ENCODE data around the gene ANKRD26. TPM values are rescaled to one million over a fixed set of nuclear protein-coding genes. Genes with fewer than 3 reads are reported as not detected.
A peak's percentile ranks its signal among the peaks of the same experiment; 100 is the strongest.

The ANKRD26 gene
- total and polyA plus RNA-seq, 4 donors = 0.81 to 5.9 (median 4.2) TPM

- H3K27ac ChIP-seq (ENCODE audit: low read depth in 1 of 2, low read length in 2 of 2) = peak overlapping the region in 1 of 2 donors; percentile 83
- no peak for DNase-seq (ENCODE audit: low spot score)
- no peaks in the 10 kb centered on the region for H3K36me3 ChIP-seq (ENCODE audit: control insufficient read depth in 4 of 4, insufficient read depth in 3 of 4, low read depth in 1 of 4, low read length in 3 of 4)
- peaks cover 0 to 20% (median 8%) of the 10 kb centered on the region in 4 donors for H3K4me1 ChIP-seq (ENCODE audit: control insufficient read depth in 4 of 4, insufficient read depth in 4 of 4, low read length in 3 of 4)
- TF ChIP-seq EGR1 (IDR thresholded peaks at IDR 0.05; ENCODE audit: low read depth in 2 of 2) (no peak), FOXA2 (IDR thresholded peaks at IDR 0.05) (no peak), GABPA (IDR thresholded peaks at IDR 0.05 in 1 of 2, conservative IDR thresholded peaks at IDR 0.05 in 1 of 2) (no peak), ATF3 (IDR thresholded peaks at IDR 0.05) (no peak), HNF4G (IDR thresholded peaks at IDR 0.05) (no peak), MAX (IDR thresholded peaks at IDR 0.05) (no peak), FOXA1 (IDR thresholded peaks at IDR 0.05) (no peak), RAD21 (IDR thresholded peaks at IDR 0.05) (no peak), JUND (IDR thresholded peaks at IDR 0.05) (no peak), CTCF (IDR thresholded peaks at IDR 0.05; ENCODE audit: low read depth, low read length, missing input control) (no peak), TAF1 (conservative IDR thresholded peaks at IDR 0.05) (no peak), RXRA (IDR thresholded peaks at IDR 0.05) (no peak), REST (IDR thresholded peaks at IDR 0.05) (no peak), ZBTB33 (IDR thresholded peaks at IDR 0.05) (no peak), YY1 (IDR thresholded peaks at IDR 0.05) (no peak), HNF4A (conservative IDR thresholded peaks at IDR 0.05) (no peak), SP1 (IDR thresholded peaks at IDR 0.05) (no peak), NR2F2 (IDR thresholded peaks at IDR 0.05) (no peak)
- no peaks in the 10 kb centered on the region for H3K27me3 ChIP-seq (ENCODE audit: control insufficient read depth in 4 of 4, insufficient read depth in 4 of 4, low read length in 3 of 4)
- H3K9me3 ChIP-seq (ENCODE audit: control insufficient read depth in 4 of 4, low read length in 3 of 4) = no peaks in the 10 kb centered on the region
- 50% methylated on average over 11 of the region's 11 CpGs for WGBS
- peak overlapping the region; percentile 72 to 92 (median 76) for H3K4me3 ChIP-seq (ENCODE audit: low read depth in 1 of 3, low read length in 3 of 3)
- H3K9ac ChIP-seq (ENCODE audit: low read depth in 1 of 2, low read length in 2 of 2) = peak overlapping the region; percentile 34 to 84
Measured at GRCh38 chr10:27099448-27099847, 846 bp downstream of the ANKRD26 start.

All from liver (tissue), 9 donors.